ENCODE data around the gene USP14.
"Not testable (repeated sequence)": the region's sequence is repeated elsewhere in the genome, so short reads cannot be mapped to it uniquely, and the experiment has no call there.

USP14 gene
- long read RNA-seq, donor 1, full-length matches to known transcripts = 3 of 3 reads
- long read RNA-seq, donor 1, partial matches to known transcripts = 0 of 3 reads
- long read RNA-seq, donor 1, other reads (novel, unspliced or antisense) = 0 of 3 reads
- long read RNA-seq, donor 2, full-length matches to known transcripts = 7 of 7 reads
- long read RNA-seq, donor 2, partial matches to known transcripts = 0 of 7 reads
- long read RNA-seq, donor 2, other reads (novel, unspliced or antisense) = 0 of 7 reads
- long read RNA-seq, donor 3, full-length matches to known transcripts = 4 of 4 reads
- long read RNA-seq, donor 3, partial matches to known transcripts = 0 of 4 reads
- long read RNA-seq, donor 3, other reads (novel, unspliced or antisense) = 0 of 4 reads
- long read RNA-seq, donor 4, full-length matches to known transcripts = 16 of 113 reads
- long read RNA-seq, donor 4, partial matches to known transcripts = 97 of 113 reads
- long read RNA-seq, donor 4, other reads (novel, unspliced or antisense) = 0 of 113 reads
- long read RNA-seq, donor 5, full-length matches to known transcripts = 13 of 13 reads
- long read RNA-seq, donor 5, partial matches to known transcripts = 0 of 13 reads
- long read RNA-seq, donor 5, other reads (novel, unspliced or antisense) = 0 of 13 reads
- long read RNA-seq, donor 6, full-length matches to known transcripts = 8 of 28 reads
- long read RNA-seq, donor 6, partial matches to known transcripts = 20 of 28 reads
- long read RNA-seq, donor 6, other reads (novel, unspliced or antisense) = 0 of 28 reads
- long read RNA-seq, donor 7 = 0 reads
- long read RNA-seq, donor 8, full-length matches to known transcripts = 9 of 9 reads
- long read RNA-seq, donor 8, partial matches to known transcripts = 0 of 9 reads
- long read RNA-seq, donor 8, other reads (novel, unspliced or antisense) = 0 of 9 reads

GRCh38 chr18:158128-159036 is at the start of gene USP14:
Gene USP14, plus strand, starts transcription at chr18:158557. Its CDS starts 142 bp downstream, at chr18:158699.
- peak; percentile 89 for DNase-seq

- not testable (repeated sequence) for DNase-seq
These were observed 49.7 kb upstream of the USP14 start for GRCh38 chr18:108665-109063.

GRCh38 chr18:109130-109921 is 49.0 kb upstream of the USP14 start:
- DNase-seq = not testable (repeated sequence)

GRCh38 chr18:109922-110261 is 48.5 kb upstream of the USP14 start:
- DNase-seq = not testable (repeated sequence)

- not testable (repeated sequence) for DNase-seq
These were observed 47.8 kb upstream of the USP14 start for GRCh38 chr18:110351-111201.

GRCh38 chr18:111306-112014 is 46.9 kb upstream of the USP14 start:
- DNase-seq = peak; percentile 77

GRCh38 chr18:112015-112733 is 46.2 kb upstream of the USP14 start:
- not testable (repeated sequence) for DNase-seq

GRCh38 chr18:120539-121260 is 37.7 kb upstream of the USP14 start:
- not testable (repeated sequence) for DNase-seq

- no peak for DNase-seq
These were observed 23.3 kb upstream of the USP14 start for GRCh38 chr18:135045-135444.

GRCh38 chr18:136433-136832 is 21.9 kb upstream of the USP14 start:
- DNase-seq = no peak

GRCh38 chr18:137327-137726 is 21.0 kb upstream of the USP14 start:
- no peak for DNase-seq

GRCh38 chr18:140670-141266 is 17.6 kb upstream of the USP14 start:
- no peak for DNase-seq

GRCh38 chr18:142624-143296 is 15.6 kb upstream of the USP14 start:
- not testable (repeated sequence) for DNase-seq

GRCh38 chr18:148841-149240 is 9.5 kb upstream of the USP14 start:
- no peak for DNase-seq

- no peak for DNase-seq
These were observed 4.2 kb upstream of the USP14 start for GRCh38 chr18:154151-154550.

- DNase-seq = no peak
These were observed 2.7 kb upstream of the USP14 start for GRCh38 chr18:155688-156087.
